Gastrocnemius medialis (tissue), 4 donors: ENCODE measurements around the gene RAB20. TPM values are rescaled to one million over a fixed set of nuclear protein-coding genes. Genes with fewer than 3 reads are reported as not detected.

Source experiments
- ATAC-seq, 2 donors: fragments of 150-250 bp; one replicate each; pipeline ENCODE4 v1.9.1; 2016
- DNase-seq, 2 donors: peaks; one replicate each; pipeline ENCODE4 v3.0.0-alpha.2; 2019
- H3K27ac ChIP-seq, 4 donors: fragments of 200-600 bp; sonication (generic); 1 replicate in 1 of 4; 2 replicates in 3 of 4; pipeline ENCODE4 v1.5.1; 2016 to 2018; ENCODE audit warnings: mild to moderate bottlenecking in 2 of 4, moderate library complexity in 1 of 4
- H3K27me3 ChIP-seq, 3 donors: fragments of 200-600 bp; sonication (generic) in 2 of 3; 1 replicate in 1 of 3; 2 replicates in 2 of 3; pipeline versions ENCODE4 v1.5.1 to v1.6.0; 2016 to 2019; ENCODE audit warnings: mild to moderate bottlenecking in 1 of 3, moderate library complexity in 1 of 3
- H3K36me3 ChIP-seq, 2 donors: fragments of 200-600 bp; sonication (generic) in 1 of 2; one replicate each; pipeline ENCODE4 v1.5.1; 2017 to 2018
- H3K4me1 ChIP-seq, 2 donors: fragments of 200-600 bp; sonication (generic) in 1 of 2; one replicate each; pipeline ENCODE4 v1.5.1; 2016 to 2017; ENCODE audit warnings: mild to moderate bottlenecking in 2 of 2
- H3K4me3 ChIP-seq, 4 donors: fragments of 200-600 bp; sonication (generic) in 3 of 4; 1 replicate in 1 of 4; 2 replicates in 3 of 4; pipeline ENCODE4 v1.5.1; 2016 to 2019; ENCODE audit warnings: mild to moderate bottlenecking in 2 of 4
- H3K9me3 ChIP-seq, 3 donors: fragments of 200-600 bp; sonication (generic) in 2 of 3; 1 replicate in 1 of 3; 2 replicates in 2 of 3; pipeline ENCODE4 v1.5.1; 2016 to 2019
- POLR2A ChIP-seq, 2 donors: fragments of 450-650 bp; IDR thresholded peaks; one replicate each; pipeline ENCODE4 v1.6.1; 2017; ENCODE audit warnings: antibody characterized with exemption in 2 of 2, mild to moderate bottlenecking in 2 of 2, moderate library complexity in 2 of 2
- in situ Hi-C, 4 donors: fragments of 200-750 bp; cut with MboI; loops; one replicate each; pipeline versions ENCODE4 v1.15.0 to v1.8.0; 2017; ENCODE audit warnings: low sequenced_read_pairs in 4 of 4
- intact Hi-C: fragments of 100-400 bp; cut with DNase I; formaldehyde crosslinking; loops from one replicate; pipeline ENCODE4 v1.15.1; 2023; ENCODE audit warnings: low total_unique reads
- total RNA-seq, 4 donors: library from RNA; depleted of rRNA; stranded (reverse); fragments of >200 nt; gene quantifications; one replicate each; pipeline versions ENCODE4 v1.1.0 to v1.2.3, GENCODE V29; 2016
- TF ChIP-seq, protein P1 (sequence below), 5 experiments: fragments of 450-650 bp in 3 of 5; fragments of 200-600 bp in 2 of 5; sonication (generic) in 2 of 5; IDR thresholded peaks in 4 of 5; conservative IDR thresholded peaks in 1 of 5; 1 replicate in 4 of 5; 2 replicates in 1 of 5; pipeline ENCODE4 v1.5.1; 2016 to 2019; ENCODE audit warnings: antibody characterized with exemption in 5 of 5, mild to moderate bottlenecking in 3 of 5, moderate library complexity in 3 of 5

The RAB20 gene
- total RNA-seq, 4 donors from 2014 or later, result 0.31 to 9.1 (median 2.0) TPM

DNA sequence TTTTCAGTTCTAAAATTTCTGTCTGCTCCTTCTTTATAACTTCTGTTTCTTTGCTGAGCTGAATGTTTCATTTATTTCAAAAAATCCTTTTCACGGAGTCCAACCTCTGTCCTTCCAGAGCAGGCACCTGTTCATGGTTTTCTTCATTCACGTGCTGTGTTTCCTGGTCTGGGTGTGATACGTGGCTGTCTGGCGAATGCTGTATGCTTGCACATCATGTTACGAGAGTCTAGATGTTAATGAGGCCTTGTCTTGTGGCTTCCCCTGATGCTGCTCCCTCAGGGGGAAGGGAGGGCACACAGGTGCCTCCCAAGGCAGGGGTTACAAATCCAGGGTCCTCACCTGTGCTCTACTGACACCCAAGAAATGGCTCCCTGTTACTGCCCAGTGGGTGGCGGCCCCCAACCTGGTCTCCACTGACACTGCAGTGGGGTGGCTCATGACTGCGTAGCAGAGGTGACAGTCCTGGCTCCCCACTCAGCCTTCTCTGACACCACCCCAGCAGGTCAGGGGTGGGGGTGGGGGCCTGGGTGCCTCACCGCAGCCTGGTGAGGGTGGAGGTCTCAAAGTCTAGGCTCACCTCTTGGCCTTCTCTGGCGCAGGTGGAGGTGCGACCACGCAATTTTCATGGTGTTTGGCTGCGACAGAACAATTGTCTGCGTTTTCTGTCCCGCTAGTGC, 20.1 kb upstream of the RAB20 start:
- intact Hi-C loops (no loop called here), in situ Hi-C loops (no loop called here)
- TF ChIP-seq, protein P1, sequence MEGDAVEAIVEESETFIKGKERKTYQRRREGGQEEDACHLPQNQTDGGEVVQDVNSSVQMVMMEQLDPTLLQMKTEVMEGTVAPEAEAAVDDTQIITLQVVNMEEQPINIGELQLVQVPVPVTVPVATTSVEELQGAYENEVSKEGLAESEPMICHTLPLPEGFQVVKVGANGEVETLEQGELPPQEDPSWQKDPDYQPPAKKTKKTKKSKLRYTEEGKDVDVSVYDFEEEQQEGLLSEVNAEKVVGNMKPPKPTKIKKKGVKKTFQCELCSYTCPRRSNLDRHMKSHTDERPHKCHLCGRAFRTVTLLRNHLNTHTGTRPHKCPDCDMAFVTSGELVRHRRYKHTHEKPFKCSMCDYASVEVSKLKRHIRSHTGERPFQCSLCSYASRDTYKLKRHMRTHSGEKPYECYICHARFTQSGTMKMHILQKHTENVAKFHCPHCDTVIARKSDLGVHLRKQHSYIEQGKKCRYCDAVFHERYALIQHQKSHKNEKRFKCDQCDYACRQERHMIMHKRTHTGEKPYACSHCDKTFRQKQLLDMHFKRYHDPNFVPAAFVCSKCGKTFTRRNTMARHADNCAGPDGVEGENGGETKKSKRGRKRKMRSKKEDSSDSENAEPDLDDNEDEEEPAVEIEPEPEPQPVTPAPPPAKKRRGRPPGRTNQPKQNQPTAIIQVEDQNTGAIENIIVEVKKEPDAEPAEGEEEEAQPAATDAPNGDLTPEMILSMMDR (IDR thresholded peaks at IDR 0.05 in 4 of 5, conservative IDR thresholded peaks at IDR 0.05 in 1 of 5), result no peak
- no peak for TF ChIP-seq POLR2A (IDR thresholded peaks at IDR 0.05)

DNA sequence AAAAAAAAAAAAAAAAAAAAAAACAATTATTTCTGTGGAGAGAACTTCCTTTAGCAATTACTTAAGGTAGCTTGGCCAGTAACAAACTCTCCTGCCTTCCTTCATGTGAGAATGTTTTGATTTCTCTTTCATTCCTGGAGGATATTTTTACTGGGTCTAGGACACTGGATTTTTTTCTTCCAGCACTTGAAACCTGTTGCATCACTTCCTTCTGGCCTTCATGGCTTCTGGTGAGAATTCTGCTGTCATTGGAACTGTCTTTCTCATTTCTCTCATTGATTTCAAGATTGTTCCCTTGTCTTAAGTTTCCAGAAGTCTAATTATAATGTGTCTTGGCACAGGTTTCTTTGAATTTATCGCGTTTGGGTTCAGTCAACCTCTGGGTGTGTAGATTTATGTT, 19.3 kb upstream of the RAB20 start:
- intact Hi-C loops (no loop called here), in situ Hi-C loops (no loop called here)
- H3K36me3 ChIP-seq, result no peaks in the 10 kb centered on the region
- no peaks in the 10 kb centered on the region for H3K27me3 ChIP-seq
- no peaks in the 10 kb centered on the region for H3K9me3 ChIP-seq
- DNase-seq (no peak), ATAC-seq (no peak)
- H3K4me3 ChIP-seq, result no peak overlapping the region
- no peak for TF ChIP-seq POLR2A (IDR thresholded peaks at IDR 0.05)
- no peaks in the 10 kb centered on the region for H3K4me1 ChIP-seq
- no peak overlapping the region for H3K27ac ChIP-seq

More for the DNA sequence above, 20.1 kb upstream of the RAB20 start:
- Histone ChIP-seq H3K27ac (no peak overlapping the region), H3K36me3 (no peaks in the 10 kb centered on the region), H3K4me3 (no peak overlapping the region), H3K9me3 (no peaks in the 10 kb centered on the region), H3K27me3 (no peaks in the 10 kb centered on the region), H3K4me1 (no peaks in the 10 kb centered on the region)
- no peak for ATAC-seq
- DNase-seq, result no peak

DNA sequence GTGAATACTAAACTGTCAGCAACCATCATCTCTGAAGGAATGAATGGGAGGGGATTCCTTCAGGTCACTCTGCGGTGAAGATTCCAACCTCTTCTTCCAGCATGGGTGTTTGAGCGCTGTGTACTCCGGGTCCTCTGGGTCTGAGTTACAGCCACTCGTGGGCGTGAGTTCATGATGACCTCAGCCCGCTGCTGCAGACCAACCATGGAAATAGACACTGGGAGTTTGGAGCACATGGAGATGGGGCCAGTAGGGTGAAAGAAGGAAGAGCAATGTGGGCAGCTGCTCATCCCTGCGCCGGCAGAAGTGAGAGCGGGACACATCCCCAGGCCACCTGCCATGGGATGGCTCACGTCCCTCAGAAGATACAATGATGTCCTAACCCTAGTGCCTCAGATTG, 16.8 kb upstream of the RAB20 start:
- Histone ChIP-seq H3K36me3 (no peaks in the 10 kb centered on the region), H3K4me3 (no peak overlapping the region), H3K9me3 (no peaks in the 10 kb centered on the region), H3K27me3 (peaks cover 0 to 4% (median 3%) of the 10 kb centered on the region in 3 donors), H3K27ac (no peak overlapping the region), H3K4me1 (no peaks in the 10 kb centered on the region)
- intact Hi-C loops, result loop anchor here (5.0 kb wide), 1 partner anchor 121 kb away; no protein-coding TSS in a partner anchor
- in situ Hi-C loops, result loop anchor here in 1 of 4 donors (10.0 kb wide), 1 partner anchor 124 kb away; no protein-coding TSS in a partner anchor
- ATAC-seq (no peak), DNase-seq (no peak)
- TF ChIP-seq POLR2A (IDR thresholded peaks at IDR 0.05), result no peak
- TF ChIP-seq, protein P1 (IDR thresholded peaks at IDR 0.05 in 4 of 5, conservative IDR thresholded peaks at IDR 0.05 in 1 of 5), result no peak

DNA sequence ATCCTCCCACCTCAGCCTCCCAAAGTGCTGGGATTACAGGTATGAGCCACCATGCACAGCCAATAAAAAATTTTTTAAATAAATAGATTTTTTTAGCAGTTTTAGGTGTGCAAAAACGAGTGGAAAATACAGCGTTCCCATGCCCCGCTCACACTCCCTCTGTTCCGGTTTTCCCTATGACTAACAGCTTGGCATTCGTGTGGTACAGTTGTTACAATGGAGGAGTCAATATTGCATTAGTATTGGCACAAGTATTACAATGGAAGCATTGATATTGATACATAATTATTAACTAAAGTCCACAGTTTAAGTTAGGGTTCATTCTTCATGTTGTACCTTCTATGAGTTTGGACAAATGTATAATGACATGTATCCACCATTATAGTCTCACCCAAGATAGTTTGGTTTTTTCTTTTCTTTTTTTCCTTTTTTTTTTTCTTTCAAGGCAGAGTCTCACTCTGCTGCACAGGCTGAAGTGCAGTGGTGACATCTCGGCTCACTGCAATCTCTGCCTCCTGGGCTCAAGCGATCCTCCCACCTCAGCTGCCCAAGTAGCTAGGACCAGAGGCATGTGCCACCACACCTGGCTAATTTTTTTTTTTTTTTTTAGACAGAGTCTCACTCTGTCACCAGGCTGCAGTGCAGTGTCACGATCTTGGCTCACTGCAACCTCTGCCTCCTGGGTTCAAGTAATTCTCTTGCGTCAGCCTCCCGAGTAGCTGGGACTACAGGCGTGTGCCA, 15.4 kb upstream of the RAB20 start:
- TF ChIP-seq POLR2A (IDR thresholded peaks at IDR 0.05), result no peak
- TF ChIP-seq, protein P1 (IDR thresholded peaks at IDR 0.05 in 4 of 5, conservative IDR thresholded peaks at IDR 0.05 in 1 of 5), result no peak
- ATAC-seq, result no peak
- Histone ChIP-seq H3K9me3 (no peaks in the 10 kb centered on the region), H3K27me3 (peaks cover 0 to 7% (median 4%) of the 10 kb centered on the region in 3 donors), H3K4me3 (no peak overlapping the region), H3K4me1 (no peaks in the 10 kb centered on the region), H3K36me3 (no peaks in the 10 kb centered on the region), H3K27ac (no peak overlapping the region)
- no peak for DNase-seq
- intact Hi-C loops, result loop anchor here (5.0 kb wide), 1 partner anchor 120 kb away; no protein-coding TSS in a partner anchor
- in situ Hi-C loops, result loop anchor here in 1 of 4 donors (10.0 kb wide), 1 partner anchor 122 kb away; no protein-coding TSS in a partner anchor

DNA sequence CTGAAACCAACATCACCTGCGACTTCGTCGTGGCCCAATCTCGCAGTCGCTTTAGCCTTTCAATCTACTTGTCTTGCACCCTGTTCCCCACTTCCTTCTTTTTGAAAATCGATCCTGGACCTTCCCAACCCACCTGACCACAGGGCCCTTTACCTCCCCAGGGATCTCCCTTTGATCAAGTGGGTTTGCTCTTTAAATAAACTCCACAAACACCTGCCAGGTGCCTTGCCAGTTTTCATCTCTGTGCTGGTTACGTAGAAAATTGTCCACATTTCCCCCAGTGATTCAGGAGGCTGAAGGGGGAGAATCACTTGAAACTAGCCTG, 14.5 kb upstream of the RAB20 start:
- DNase-seq (no peak), ATAC-seq (no peak)
- Histone ChIP-seq H3K27me3 (peaks cover 0 to 9% (median 4%) of the 10 kb centered on the region in 3 donors), H3K27ac (no peak overlapping the region), H3K36me3 (no peaks in the 10 kb centered on the region), H3K4me3 (no peak overlapping the region), H3K9me3 (no peaks in the 10 kb centered on the region), H3K4me1 (no peaks in the 10 kb centered on the region)
- intact Hi-C loops (loop anchor here (5.0 kb wide), 1 partner anchor 119 kb away; no protein-coding TSS in a partner anchor), in situ Hi-C loops (loop anchor here in 1 of 4 donors (10.0 kb wide), 1 partner anchor 121 kb away; no protein-coding TSS in a partner anchor)
- TF ChIP-seq, protein P1 (IDR thresholded peaks at IDR 0.05 in 4 of 5, conservative IDR thresholded peaks at IDR 0.05 in 1 of 5), result no peak
- TF ChIP-seq POLR2A (IDR thresholded peaks at IDR 0.05), result no peak
